DOHH2 (cell line): ENCODE measurements around the gene RNF13.
"Not testable (repeated sequence)": the region's sequence is repeated elsewhere in the genome, so short reads cannot be mapped to it uniquely, and the experiment has no call there.

Experiments
- CTCF ChIP-seq: fragments of 200-600 bp; sonication (generic); IDR thresholded peaks from one replicate; pipeline ENCODE4 v1.5.1; 2014; ENCODE audit warnings: antibody characterized with exemption, mild to moderate bottlenecking, low read depth, low read length; ENCODE audit not compliant: poor library complexity, severe bottlenecking
- EZH2phosphoT487 ChIP-seq: fragments of 200-600 bp; sonication (generic); IDR thresholded peaks from 2 replicates; pipeline ENCODE4 v1.6.1; 2017; ENCODE audit warnings: borderline replicate concordance, mild to moderate bottlenecking, antibody characterized with exemption, low read length, moderate library complexity, mixed read lengths

- not testable (repeated sequence) for TF ChIP-seq CTCF, EZH2phosphoT487
Observed at GRCh38 chr3:149839469-149839868, 26.5 kb downstream of the RNF13 start.
